Activated CD4-positive, alpha-beta T cell treated with anti-CD3 and anti-CD28 coated beads, Interleukin-2, amount 10 ng/mL, durations not matched to agents 24 days and 14 days (primary cell): Measurements from ENCODE around the gene SCD5. TPM values are rescaled to one million over a fixed set of nuclear protein-coding genes. Genes with fewer than 3 reads are reported as not detected.

ENCODE experiments used
- DNase-seq: peaks from one replicate; pipeline ENCODE4 v3.0.0; 2022
- H3K27ac Mint-ChIP-seq: one replicate; pipeline ENCODE4 v1.8.0; 2022; ENCODE audit warnings: mild to moderate bottlenecking, mixed read lengths
- H3K27me3 Mint-ChIP-seq: one replicate; pipeline ENCODE4 v1.8.0; 2022; ENCODE audit warnings: mixed read lengths
- H3K36me3 Mint-ChIP-seq: one replicate; pipeline ENCODE4 v1.8.0; 2022; ENCODE audit warnings: low read depth, mild to moderate bottlenecking, mixed read lengths
- H3K4me1 Mint-ChIP-seq: one replicate; pipeline ENCODE4 v1.8.0; 2021; ENCODE audit warnings: mixed read lengths
- H3K4me3 Mint-ChIP-seq: one replicate; pipeline ENCODE4 v1.8.0; 2022; ENCODE audit warnings: mild to moderate bottlenecking, moderate library complexity, mixed read lengths
- H3K9me3 Mint-ChIP-seq: one replicate; pipeline ENCODE4 v1.8.0; 2021; ENCODE audit warnings: mixed read lengths
- intact Hi-C: fragments of 100-400 bp; cut with micrococcal nuclease; formaldehyde crosslinking; loops from one replicate; pipeline ENCODE4 v1.15.1; 2023
- total RNA-seq: library from RNA; stranded (reverse); gene quantifications from 2 replicates; pipeline ENCODE4 v1.2.3, GENCODE V29; 2022

SCD5 gene
- total RNA-seq, 1 donor from 2014 or later, result 0.63 TPM

GRCh38 chr4:82592639-82593038 lies 206.0 kb downstream of the SCD5 start:
- H3K27me3 Mint-ChIP-seq, result peaks cover 14% of the 10 kb centered on the region

GRCh38 chr4:82591592-82591991 lies 207.0 kb downstream of the SCD5 start:
- H3K27me3 Mint-ChIP-seq, result peaks cover 13% of the 10 kb centered on the region
- no peaks in the 10 kb centered on the region for H3K4me1 Mint-ChIP-seq
- no peak for DNase-seq
- no peaks in the 10 kb centered on the region for H3K36me3 Mint-ChIP-seq
- H3K4me3 Mint-ChIP-seq, result no peak overlapping the region
- no peak overlapping the region for H3K27ac Mint-ChIP-seq
- intact Hi-C loops, result no loop called here
- H3K9me3 Mint-ChIP-seq, result no peaks in the 10 kb centered on the region

More at GRCh38 chr4:82592639-82593038, 206.0 kb downstream of the SCD5 start:
- no peaks in the 10 kb centered on the region for H3K4me1 Mint-ChIP-seq
- DNase-seq, result no peak
- H3K4me3 Mint-ChIP-seq, result no peak overlapping the region
- no peaks in the 10 kb centered on the region for H3K36me3 Mint-ChIP-seq
- intact Hi-C loops, result no loop called here
- no peaks in the 10 kb centered on the region for H3K9me3 Mint-ChIP-seq
- H3K27ac Mint-ChIP-seq, result no peak overlapping the region

GRCh38 chr4:82589756-82590155 lies 208.8 kb downstream of the SCD5 start:
- Mint-ChIP-seq H3K36me3 (no peaks in the 10 kb centered on the region), H3K4me3 (no peak overlapping the region), H3K9me3 (no peaks in the 10 kb centered on the region), H3K27me3 (peaks cover 10% of the 10 kb centered on the region), H3K27ac (no peak overlapping the region), H3K4me1 (no peaks in the 10 kb centered on the region)
- intact Hi-C loops, result no loop called here
- DNase-seq, result no peak

GRCh38 chr4:82588771-82589270 lies 209.8 kb downstream of the SCD5 start:
- intact Hi-C loops, result no loop called here
- Mint-ChIP-seq H3K4me1 (no peaks in the 10 kb centered on the region), H3K27ac (no peak overlapping the region), H3K4me3 (no peak overlapping the region), H3K36me3 (no peaks in the 10 kb centered on the region), H3K9me3 (no peaks in the 10 kb centered on the region), H3K27me3 (peaks cover 8% of the 10 kb centered on the region)
- DNase-seq, result no peak

GRCh38 chr4:82587826-82588540 lies 210.6 kb downstream of the SCD5 start:
- Mint-ChIP-seq H3K27ac (no peak overlapping the region), H3K27me3 (peaks cover 11% of the 10 kb centered on the region), H3K4me1 (no peaks in the 10 kb centered on the region), H3K9me3 (no peaks in the 10 kb centered on the region), H3K36me3 (no peaks in the 10 kb centered on the region), H3K4me3 (no peak overlapping the region)
- intact Hi-C loops, result no loop called here
- DNase-seq, result no peak

GRCh38 chr4:82585690-82586435 lies 212.7 kb downstream of the SCD5 start:
- no peaks in the 10 kb centered on the region for H3K4me1 Mint-ChIP-seq
- H3K36me3 Mint-ChIP-seq, result no peaks in the 10 kb centered on the region
- H3K27ac Mint-ChIP-seq, result no peak overlapping the region
- no peak overlapping the region for H3K4me3 Mint-ChIP-seq
- no peaks in the 10 kb centered on the region for H3K9me3 Mint-ChIP-seq
- H3K27me3 Mint-ChIP-seq, result peaks cover 11% of the 10 kb centered on the region
- intact Hi-C loops, result no loop called here
- no peak for DNase-seq

- Mint-ChIP-seq H3K36me3 (no peaks in the 10 kb centered on the region), H3K4me1 (no peaks in the 10 kb centered on the region), H3K4me3 (no peak overlapping the region), H3K27me3 (peaks cover 13% of the 10 kb centered on the region), H3K9me3 (no peaks in the 10 kb centered on the region), H3K27ac (no peak overlapping the region)
- no peak for DNase-seq
- intact Hi-C loops, result no loop called here
Measured at GRCh38 chr4:82584931-82585330, 213.7 kb downstream of the SCD5 start.

GRCh38 chr4:82583897-82584587 lies 214.6 kb downstream of the SCD5 start:
- no peaks in the 10 kb centered on the region for H3K4me1 Mint-ChIP-seq
- H3K27ac Mint-ChIP-seq, result no peak overlapping the region
- DNase-seq, result no peak
- intact Hi-C loops, result no loop called here
- H3K27me3 Mint-ChIP-seq, result peaks cover 13% of the 10 kb centered on the region
- H3K4me3 Mint-ChIP-seq, result no peak overlapping the region
- H3K9me3 Mint-ChIP-seq, result no peaks in the 10 kb centered on the region
- H3K36me3 Mint-ChIP-seq, result no peaks in the 10 kb centered on the region

- Mint-ChIP-seq H3K27ac (no peak overlapping the region), H3K36me3 (no peaks in the 10 kb centered on the region), H3K27me3 (peaks cover 10% of the 10 kb centered on the region), H3K9me3 (no peaks in the 10 kb centered on the region), H3K4me1 (no peaks in the 10 kb centered on the region), H3K4me3 (no peak overlapping the region)
- intact Hi-C loops, result no loop called here
- DNase-seq, result no peak
Measured at GRCh38 chr4:82579932-82580331, 218.7 kb downstream of the SCD5 start.

Other genes with a start within 250 kb of the SCD5 start
- gene TMEM150C, start 236.8 kb downstream of the SCD5 start, total RNA-seq, result not detected in 2 replicates
- 122 and 125 TPM in 2 replicates for gene SEC31A, start 92.4 kb upstream of the SCD5 start, total RNA-seq
- gene THAP9, start 101.9 kb upstream of the SCD5 start, total RNA-seq, result 1.7 and 3.7 TPM in 2 replicates
- 25.4 and 28.8 TPM in 2 replicates for gene LIN54, start 212.0 kb upstream of the SCD5 start, total RNA-seq
- 36.5 and 37.5 TPM in 2 replicates for gene COPS4, start 236.4 kb upstream of the SCD5 start, total RNA-seq